Measurements from ENCODE around the gene PTGR3. TPM values are rescaled to one million over a fixed set of nuclear protein-coding genes. Genes with fewer than 3 reads are reported as not detected.
A peak's percentile ranks its signal among the peaks of the same experiment; 100 is the strongest.

Gene PTGR3
- total RNA-seq, 5 donors from 2014 or later (not counting 1 experiment from before 2014, with no cell fraction given) = 32.8 to 44.1 (median 36.5) TPM

- H3K9me3 ChIP-seq = no peaks in the 10 kb centered on the region
- H3K4me1 Mint-ChIP-seq = peaks cover 80 to 89% (median 83%) of the 10 kb centered on the region in 3 donors
- peak overlapping the region; percentile 45 to 50 for H3K27ac Mint-ChIP-seq
- H3K4me3 ChIP-seq (ENCODE audit: control insufficient read depth in 1 of 2, extremely low read depth in 1 of 2, low read length in 1 of 2) = no peak overlapping the region
- no peak overlapping the region for H3K27ac ChIP-seq (ENCODE audit: low read length)
- WGBS (ENCODE audit: insufficient coverage) = 70% methylated on average over 2 of the region's 10 CpGs
- no peak for DNase-seq
- ChIA-PET CTCF (interaction anchor here in 1 of 2 donors (0.7 kb wide), 1 partner anchor 671 kb away, joined by 3 read pairs; no protein-coding TSS in a partner anchor), POLR2A (no interaction called here)
- no peaks in the 10 kb centered on the region for H3K36me3 Mint-ChIP-seq
- H3K36me3 ChIP-seq (ENCODE audit: control insufficient read depth in 2 of 2, extremely low read depth in 1 of 2, insufficient read depth in 1 of 2, low read length in 1 of 2) = no peaks in the 10 kb centered on the region
- H3K4me3 Mint-ChIP-seq = peak overlapping the region in 1 of 3 donors; percentile 48
- no peaks in the 10 kb centered on the region for H3K27me3 ChIP-seq (replicated peaks in 1 of 2; ENCODE audit: control insufficient read depth in 2 of 2, extremely low read depth in 1 of 2, insufficient read depth in 2 of 2, low read length in 1 of 2)
- no peaks in the 10 kb centered on the region for H3K27me3 Mint-ChIP-seq
- ATAC-seq (replicated peaks in 1 of 4) = no peak
- H3K9me3 Mint-ChIP-seq = no peaks in the 10 kb centered on the region
- H3K4me1 ChIP-seq (ENCODE audit: control insufficient read depth in 1 of 2, extremely low read depth in 1 of 2, insufficient read depth in 2 of 2, low read length in 2 of 2) = peaks cover 8 to 12% of the 10 kb centered on the region in 2 experiments
Observed at GRCh38 chr18:75222407-75222806, 13.5 kb upstream of the PTGR3 start.

DNA sequence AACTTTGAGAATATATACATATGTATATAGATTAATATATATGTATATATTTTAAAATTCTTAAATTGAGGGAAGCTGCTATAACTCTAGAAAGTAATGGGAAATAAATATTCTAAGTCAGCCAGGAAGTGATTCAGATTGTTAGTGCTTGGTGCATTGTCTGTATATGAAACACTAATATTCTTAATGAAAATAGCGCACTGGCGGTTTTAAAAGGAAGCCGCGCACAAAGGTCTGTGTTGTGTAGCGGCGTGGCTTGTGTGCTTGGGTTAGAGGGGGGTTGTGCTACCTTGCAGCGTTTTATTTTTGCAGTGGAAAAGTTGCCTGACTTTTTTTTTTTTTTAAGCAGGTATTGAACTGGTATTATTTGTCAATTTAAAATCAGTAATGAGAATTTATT, 13.0 kb upstream of the PTGR3 start:
- peaks cover 80 to 89% (median 83%) of the 10 kb centered on the region in 3 donors for H3K4me1 Mint-ChIP-seq
- ChIA-PET CTCF (interaction anchor here in 1 of 2 donors (0.7 kb wide), 1 partner anchor 670 kb away, joined by 3 read pairs; no protein-coding TSS in a partner anchor), POLR2A (no interaction called here)
- H3K27ac Mint-ChIP-seq = peak overlapping the region; percentile 45 to 50
- Histone ChIP-seq H3K27me3 (replicated peaks in 1 of 2; ENCODE audit: control insufficient read depth in 2 of 2, extremely low read depth in 1 of 2, insufficient read depth in 2 of 2, low read length in 1 of 2) (no peaks in the 10 kb centered on the region), H3K4me3 (ENCODE audit: control insufficient read depth in 1 of 2, extremely low read depth in 1 of 2, low read length in 1 of 2) (no peak overlapping the region), H3K36me3 (ENCODE audit: control insufficient read depth in 2 of 2, extremely low read depth in 1 of 2, insufficient read depth in 1 of 2, low read length in 1 of 2) (no peaks in the 10 kb centered on the region), H3K4me1 (ENCODE audit: control insufficient read depth in 1 of 2, extremely low read depth in 1 of 2, insufficient read depth in 2 of 2, low read length in 2 of 2) (peaks cover 10% of the 10 kb centered on the region in 2 experiments), H3K27ac (ENCODE audit: low read length) (no peak overlapping the region), H3K9me3 (no peaks in the 10 kb centered on the region)
- DNase-seq (no peak), ATAC-seq (replicated peaks in 1 of 4) (peak in 2 of 4 experiments; percentile 31 to 40)
- H3K36me3 Mint-ChIP-seq = no peaks in the 10 kb centered on the region
- H3K4me3 Mint-ChIP-seq = peak overlapping the region; percentile 18 to 48 (median 44)
- 85% methylated on average over 4 of the region's 7 CpGs for WGBS (ENCODE audit: insufficient coverage)
- H3K9me3 Mint-ChIP-seq = no peaks in the 10 kb centered on the region
- H3K27me3 Mint-ChIP-seq = no peaks in the 10 kb centered on the region

GRCh38 chr18:75221397-75221796, 12.5 kb upstream of the PTGR3 start:
- Histone ChIP-seq H3K27me3 (replicated peaks in 1 of 2; ENCODE audit: control insufficient read depth in 2 of 2, extremely low read depth in 1 of 2, insufficient read depth in 2 of 2, low read length in 1 of 2) (no peaks in the 10 kb centered on the region), H3K36me3 (ENCODE audit: control insufficient read depth in 2 of 2, extremely low read depth in 1 of 2, insufficient read depth in 1 of 2, low read length in 1 of 2) (no peaks in the 10 kb centered on the region), H3K4me3 (ENCODE audit: control insufficient read depth in 1 of 2, extremely low read depth in 1 of 2, low read length in 1 of 2) (no peak overlapping the region), H3K9me3 (no peaks in the 10 kb centered on the region), H3K27ac (ENCODE audit: low read length) (no peak overlapping the region), H3K4me1 (ENCODE audit: control insufficient read depth in 1 of 2, extremely low read depth in 1 of 2, insufficient read depth in 2 of 2, low read length in 2 of 2) (peaks cover 6 to 10% of the 10 kb centered on the region in 2 experiments)
- no peaks in the 10 kb centered on the region for H3K36me3 Mint-ChIP-seq
- CTCF ChIA-PET = no interaction called here
- POLR2A ChIA-PET = no interaction called here
- no CpG with 5 or more reads among the region's 1 CpG for WGBS (ENCODE audit: insufficient coverage)
- peak overlapping the region in 1 of 2 donors; percentile 65 for H3K27ac Mint-ChIP-seq
- H3K9me3 Mint-ChIP-seq = no peaks in the 10 kb centered on the region
- peaks cover 80 to 89% (median 83%) of the 10 kb centered on the region in 3 donors for H3K4me1 Mint-ChIP-seq
- no peak for ATAC-seq (replicated peaks in 1 of 4)
- no peak overlapping the region for H3K4me3 Mint-ChIP-seq
- H3K27me3 Mint-ChIP-seq = no peaks in the 10 kb centered on the region
- no peak for DNase-seq

- 97% methylated on average over 4 of the region's 12 CpGs for WGBS (ENCODE audit: insufficient coverage)
- Mint-ChIP-seq H3K27me3 (no peaks in the 10 kb centered on the region), H3K9me3 (no peaks in the 10 kb centered on the region), H3K27ac (peak overlapping the region; percentile 63 to 70), H3K4me3 (no peak overlapping the region), H3K4me1 (peaks cover 81 to 89% (median 83%) of the 10 kb centered on the region in 3 donors), H3K36me3 (no peaks in the 10 kb centered on the region)
- Histone ChIP-seq H3K4me3 (ENCODE audit: control insufficient read depth in 1 of 2, extremely low read depth in 1 of 2, low read length in 1 of 2) (no peak overlapping the region), H3K4me1 (ENCODE audit: control insufficient read depth in 1 of 2, extremely low read depth in 1 of 2, insufficient read depth in 2 of 2, low read length in 2 of 2) (peaks cover 10 to 13% of the 10 kb centered on the region in 2 experiments), H3K36me3 (ENCODE audit: control insufficient read depth in 2 of 2, extremely low read depth in 1 of 2, insufficient read depth in 1 of 2, low read length in 1 of 2) (no peaks in the 10 kb centered on the region), H3K9me3 (no peaks in the 10 kb centered on the region), H3K27ac (ENCODE audit: low read length) (no peak overlapping the region), H3K27me3 (replicated peaks in 1 of 2; ENCODE audit: control insufficient read depth in 2 of 2, extremely low read depth in 1 of 2, insufficient read depth in 2 of 2, low read length in 1 of 2) (no peaks in the 10 kb centered on the region)
- ChIA-PET POLR2A (no interaction called here), CTCF (no interaction called here)
- DNase-seq (no peak), ATAC-seq (replicated peaks in 1 of 4) (no peak)
Observed at GRCh38 chr18:75220551-75221355, 11.8 kb upstream of the PTGR3 start.

DNA sequence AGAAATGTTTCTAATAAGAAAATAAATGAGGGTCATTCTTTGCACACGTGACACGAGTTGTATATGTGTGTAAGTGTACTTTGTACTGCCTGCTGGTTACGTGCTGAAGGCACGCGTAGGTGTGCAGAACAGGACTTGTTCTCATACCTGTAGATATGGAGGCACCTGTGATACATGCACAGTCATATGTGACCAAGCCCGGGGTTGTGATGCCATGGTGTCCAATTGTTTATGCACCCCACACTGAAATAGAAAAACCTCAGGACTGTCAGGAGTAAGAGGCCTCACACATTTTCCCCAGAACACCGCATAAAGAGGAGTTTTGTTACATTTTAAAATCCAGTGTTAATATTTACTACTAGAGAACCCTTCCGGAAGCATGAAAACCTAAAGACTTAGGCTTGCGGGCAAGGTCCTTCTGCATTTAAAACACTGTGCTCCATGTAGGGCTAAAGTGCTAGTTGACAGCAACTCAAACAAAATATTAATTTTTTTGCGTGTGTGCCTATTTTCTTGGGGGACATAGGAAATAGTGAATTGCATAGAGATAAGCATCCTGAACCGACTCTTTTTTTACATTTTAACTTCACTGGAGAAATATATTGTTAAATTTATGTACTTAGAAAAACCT, 10.9 kb upstream of the PTGR3 start:
- Histone ChIP-seq H3K27me3 (replicated peaks in 1 of 2; ENCODE audit: control insufficient read depth in 2 of 2, extremely low read depth in 1 of 2, insufficient read depth in 2 of 2, low read length in 1 of 2) (no peaks in the 10 kb centered on the region), H3K9me3 (no peaks in the 10 kb centered on the region), H3K36me3 (ENCODE audit: control insufficient read depth in 2 of 2, extremely low read depth in 1 of 2, insufficient read depth in 1 of 2, low read length in 1 of 2) (no peaks in the 10 kb centered on the region), H3K27ac (ENCODE audit: low read length) (no peak overlapping the region), H3K4me1 (ENCODE audit: control insufficient read depth in 1 of 2, extremely low read depth in 1 of 2, insufficient read depth in 2 of 2, low read length in 2 of 2) (peaks cover 14 to 22% of the 10 kb centered on the region in 2 experiments), H3K4me3 (ENCODE audit: control insufficient read depth in 1 of 2, extremely low read depth in 1 of 2, low read length in 1 of 2) (no peak overlapping the region)
- no peak for ATAC-seq (replicated peaks in 1 of 4)
- Mint-ChIP-seq H3K27ac (peak overlapping the region; percentile 56 to 63), H3K36me3 (peaks cover 4% of the 10 kb centered on the region), H3K4me1 (peaks cover 86 to 93% (median 90%) of the 10 kb centered on the region in 3 donors), H3K9me3 (no peaks in the 10 kb centered on the region), H3K4me3 (no peak overlapping the region), H3K27me3 (no peaks in the 10 kb centered on the region)
- DNase-seq = no peak
- WGBS (ENCODE audit: insufficient coverage) = 90% methylated on average over 6 of the region's 11 CpGs
- ChIA-PET POLR2A (no interaction called here), CTCF (interaction anchor here in 1 of 2 donors (0.6 kb wide), 1 partner anchor 255 kb away, joined by 3 read pairs; no protein-coding TSS in a partner anchor)

DNA sequence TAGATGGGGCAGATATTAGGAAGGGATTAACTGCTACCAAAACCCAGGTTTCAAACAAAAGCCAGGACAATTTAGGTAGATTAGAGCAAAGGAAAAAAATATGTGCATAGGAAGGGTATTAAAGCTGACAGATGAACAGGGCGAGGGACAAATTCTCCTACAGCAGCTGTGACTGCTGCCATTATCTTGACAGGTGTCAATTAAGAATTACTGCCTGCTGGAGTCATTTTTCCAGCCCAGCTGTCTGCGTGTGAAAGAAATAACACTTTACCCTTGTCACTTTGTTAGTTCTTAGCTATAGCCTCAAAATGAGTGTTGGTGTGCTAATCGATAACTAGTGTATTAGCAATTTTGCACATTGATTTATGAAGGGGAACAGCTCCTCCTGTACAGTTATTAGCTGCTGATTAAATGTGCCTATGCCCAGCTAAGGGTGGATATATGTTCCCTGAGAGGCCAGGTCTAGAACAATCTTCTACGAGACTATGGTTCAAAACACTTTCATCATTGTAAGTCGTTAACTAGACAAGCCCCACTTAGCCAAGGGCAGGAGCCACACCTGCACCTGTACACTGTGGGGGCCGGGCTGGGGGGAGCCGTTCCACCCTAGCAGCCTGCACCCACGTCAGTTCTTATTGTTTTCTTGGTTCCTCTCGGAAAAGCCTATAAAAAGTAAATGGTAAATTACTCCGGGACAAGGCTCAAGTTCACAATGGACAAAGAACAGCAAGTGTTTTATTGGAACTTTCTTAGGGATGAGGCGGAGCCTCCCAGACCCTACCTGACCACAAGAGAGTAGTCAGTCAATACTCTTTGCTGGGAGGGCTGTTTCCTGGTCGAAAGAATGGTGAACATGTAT, 9.4 kb upstream of the PTGR3 start:
- CTCF ChIA-PET = interaction anchor here in 1 of 2 donors (0.6 kb wide), 1 partner anchor 604 kb away, joined by 3 read pairs; no protein-coding TSS in a partner anchor
- H3K4me1 Mint-ChIP-seq = peaks cover 84 to 94% (median 93%) of the 10 kb centered on the region in 3 donors
- WGBS (ENCODE audit: insufficient coverage) = 96% methylated on average over 7 of the region's 12 CpGs
- no peaks in the 10 kb centered on the region for H3K27me3 Mint-ChIP-seq
- H3K4me1 ChIP-seq (ENCODE audit: control insufficient read depth in 1 of 2, extremely low read depth in 1 of 2, insufficient read depth in 2 of 2, low read length in 2 of 2) = peaks cover 15 to 22% of the 10 kb centered on the region in 2 experiments
- H3K4me3 ChIP-seq (ENCODE audit: control insufficient read depth in 1 of 2, extremely low read depth in 1 of 2, low read length in 1 of 2) = no peak overlapping the region
- no peaks in the 10 kb centered on the region for H3K9me3 ChIP-seq
- H3K4me3 Mint-ChIP-seq = no peak overlapping the region
- POLR2A ChIA-PET = no interaction called here
- peak overlapping the region; percentile 26 to 74 for H3K27ac Mint-ChIP-seq
- no peaks in the 10 kb centered on the region for H3K27me3 ChIP-seq (replicated peaks in 1 of 2; ENCODE audit: control insufficient read depth in 2 of 2, extremely low read depth in 1 of 2, insufficient read depth in 2 of 2, low read length in 1 of 2)
- DNase-seq (no peak), ATAC-seq (replicated peaks in 1 of 4) (no peak)
- peak overlapping the region; percentile 92 for H3K27ac ChIP-seq (ENCODE audit: low read length)
- H3K36me3 ChIP-seq (ENCODE audit: control insufficient read depth in 2 of 2, extremely low read depth in 1 of 2, insufficient read depth in 1 of 2, low read length in 1 of 2) = no peaks in the 10 kb centered on the region
- H3K9me3 Mint-ChIP-seq = no peaks in the 10 kb centered on the region
- H3K36me3 Mint-ChIP-seq = peaks cover 4% of the 10 kb centered on the region
